Stimulated activated CD4-positive, alpha-beta T cell treated with anti-CD3 and anti-CD28 coated beads, Interleukin-4, amount 100 ng/mL, for 1 hour (primary cell): ENCODE data around the gene MID1.

Experiments used
- DNase-seq: peaks from one replicate; pipeline ENCODE4 v3.0.0-alpha.2; 2020

Gene MID1

GRCh38 chrX:10482261-10482660 is 138.1 kb downstream of the MID1 start:
- DNase-seq: no peak

GRCh38 chrX:10480861-10481260 is 139.5 kb downstream of the MID1 start:
- no peak for DNase-seq

GRCh38 chrX:10479508-10479907 is 140.9 kb downstream of the MID1 start:
- no peak for DNase-seq

GRCh38 chrX:10477525-10477924 is 142.9 kb downstream of the MID1 start:
- no peak for DNase-seq

GRCh38 chrX:10474913-10475568 is 145.3 kb downstream of the MID1 start:
- DNase-seq: no peak

GRCh38 chrX:10474510-10474909 is 145.9 kb downstream of the MID1 start:
- DNase-seq: no peak

GRCh38 chrX:10471418-10471817 is 149.0 kb downstream of the MID1 start:
- no peak for DNase-seq

- no peak for DNase-seq
Observed at GRCh38 chrX:10470009-10470408, 150.4 kb downstream of the MID1 start.

GRCh38 chrX:10467793-10468192 is 152.6 kb downstream of the MID1 start:
- DNase-seq: no peak

GRCh38 chrX:10465254-10465653 is 155.1 kb downstream of the MID1 start:
- DNase-seq: no peak

GRCh38 chrX:10457092-10457491 is 163.3 kb downstream of the MID1 start:
- DNase-seq: no peak

GRCh38 chrX:10453945-10454344 is 166.4 kb downstream of the MID1 start:
- no peak for DNase-seq

GRCh38 chrX:10450959-10451355 is 169.4 kb downstream of the MID1 start:
- DNase-seq: no peak

GRCh38 chrX:10450229-10450958 is 170.0 kb downstream of the MID1 start:
- no peak for DNase-seq

- DNase-seq: no peak
Observed at GRCh38 chrX:10447564-10448214, 172.7 kb downstream of the MID1 start.

- DNase-seq: no peak
Observed at GRCh38 chrX:10444204-10444603, 176.2 kb downstream of the MID1 start.

- no peak for DNase-seq
Observed at GRCh38 chrX:10441464-10441863, 178.9 kb downstream of the MID1 start.

GRCh38 chrX:10433296-10433965 is 187.0 kb downstream of the MID1 start:
- DNase-seq: no peak

GRCh38 chrX:10429908-10430307 is 190.5 kb downstream of the MID1 start:
- DNase-seq: no peak

GRCh38 chrX:10427249-10427648 is 193.1 kb downstream of the MID1 start:
- DNase-seq: no peak

GRCh38 chrX:10423716-10424115 is 196.7 kb downstream of the MID1 start:
- no peak for DNase-seq

- DNase-seq: no peak
Observed at GRCh38 chrX:10420134-10420533, 200.3 kb downstream of the MID1 start.

- DNase-seq: no peak
Observed at GRCh38 chrX:10416424-10416823, 204.0 kb downstream of the MID1 start.
